Trophoblast cell (in vitro differentiated cells and primary cell): ENCODE results near the gene SEMA4C.
A peak's percentile ranks its signal among the peaks of the same experiment; 100 is the strongest.

Experiments
- DNase-seq, 2 donors: peaks; one replicate each; pipeline ENCODE4 v3.0.0-alpha.2; 2016
- H2AFZ ChIP-seq: 2 replicates; pipeline ENCODE4 v1.6.1; 2013; ENCODE audit warnings: low read length, moderate library complexity, mild to moderate bottlenecking; ENCODE audit not compliant: insufficient read depth, poor library complexity
- H2AK5ac ChIP-seq: 2 replicates; pipeline ENCODE4 v1.6.1; 2013; ENCODE audit warnings: mild to moderate bottlenecking, low read length
- H2BK120ac ChIP-seq: 2 replicates; pipeline ENCODE4 v1.6.1; 2013; ENCODE audit warnings: low read length, mild to moderate bottlenecking, moderate library complexity; ENCODE audit not compliant: insufficient read depth, poor library complexity
- H2BK12ac ChIP-seq: 2 replicates; pipeline ENCODE4 v1.6.1; 2013; ENCODE audit warnings: mild to moderate bottlenecking, low read length, moderate library complexity
- H2BK5ac ChIP-seq: 2 replicates; pipeline ENCODE4 v1.6.1; 2013; ENCODE audit warnings: low read length, low read depth, moderate library complexity, mild to moderate bottlenecking; ENCODE audit not compliant: poor library complexity
- H3K14ac ChIP-seq: 2 replicates; pipeline ENCODE4 v1.6.1; 2013; ENCODE audit warnings: mild to moderate bottlenecking, low read length
- H3K18ac ChIP-seq: 2 replicates; pipeline ENCODE4 v1.6.1; 2013; ENCODE audit warnings: mild to moderate bottlenecking, low read length
- H3K23ac ChIP-seq: 2 replicates; pipeline ENCODE4 v1.6.1; 2013; ENCODE audit warnings: low read length
- H3K27ac ChIP-seq: 2 replicates; pipeline ENCODE4 v1.5.1; 2013; ENCODE audit warnings: low read depth, mild to moderate bottlenecking, inconsistent platforms, low read length, moderate library complexity
- H3K27me3 ChIP-seq: 2 replicates; pipeline ENCODE4 v1.6.1; 2013; ENCODE audit warnings: inconsistent platforms, mild to moderate bottlenecking, low read length, moderate library complexity; ENCODE audit not compliant: insufficient read depth
- H3K36me3 ChIP-seq, 2 experiments: 1 replicate in 1 of 2; 2 replicates in 1 of 2; pipeline ENCODE4 v1.6.1; 2013; ENCODE audit warnings: low read length in 2 of 2, mild to moderate bottlenecking in 2 of 2, moderate library complexity in 1 of 2; ENCODE audit not compliant: insufficient read depth in 2 of 2, control insufficient read depth in 1 of 2
- H3K4ac ChIP-seq: 2 replicates; pipeline ENCODE4 v1.6.1; 2013; ENCODE audit warnings: low read depth, mild to moderate bottlenecking, low read length, moderate library complexity
- H3K4me1 ChIP-seq, 2 experiments: 1 replicate in 1 of 2; 2 replicates in 1 of 2; pipeline ENCODE4 v1.6.1; 2013; ENCODE audit warnings: low read length in 2 of 2, mild to moderate bottlenecking in 2 of 2, moderate library complexity in 1 of 2; ENCODE audit not compliant: insufficient read depth in 2 of 2, control insufficient read depth in 1 of 2
- H3K4me2 ChIP-seq: 2 replicates; pipeline ENCODE4 v1.6.1; 2013; ENCODE audit warnings: inconsistent platforms, mild to moderate bottlenecking, low read length, moderate library complexity
- H3K4me3 ChIP-seq: 2 replicates; pipeline ENCODE4 v1.5.1; 2013; ENCODE audit warnings: mild to moderate bottlenecking, low read depth, low read length, inconsistent platforms
- H3K79me1 ChIP-seq: one replicate; pipeline ENCODE4 v1.6.1; 2013; ENCODE audit warnings: low read length
- H3K79me2 ChIP-seq: 2 replicates; pipeline ENCODE4 v1.6.1; 2013; ENCODE audit warnings: low read length, mild to moderate bottlenecking; ENCODE audit not compliant: control insufficient read depth, insufficient read depth, poor library complexity
- H3K9ac ChIP-seq: 2 replicates; pipeline ENCODE4 v1.6.1; 2013; ENCODE audit warnings: mild to moderate bottlenecking, low read length
- H3K9me3 ChIP-seq: 2 replicates; pipeline ENCODE4 v1.6.1; 2013; ENCODE audit warnings: low read depth, mild to moderate bottlenecking, control low read depth, inconsistent platforms, low read length; ENCODE audit not compliant: insufficient read depth
- H4K12ac ChIP-seq: 2 replicates; pipeline ENCODE4 v1.6.1; 2013; ENCODE audit warnings: low read depth, mild to moderate bottlenecking, low read length, moderate library complexity
- H4K8ac ChIP-seq: 2 replicates; pipeline ENCODE4 v1.6.1; 2013; ENCODE audit warnings: low read depth, mild to moderate bottlenecking, low read length, moderate library complexity
- H4K91ac ChIP-seq: one replicate; pipeline ENCODE4 v1.6.1; 2013; ENCODE audit warnings: low read depth, mild to moderate bottlenecking, low read length, moderate library complexity
- WGBS: extraction: QIAGEN DNeasy Blood & Tissue Kit; methylation state at CpG from one replicate; pipeline ENCODE4 v1.1.7; 2013; ENCODE audit warnings: missing lambda C conversion rate; ENCODE audit not compliant: insufficient read length, insufficient coverage; ENCODE audit errors: extremely low coverage; 5-methylcytosine and 5-hydroxymethylcytosine counted together

The SEMA4C gene

GRCh38 chr2:96819128-96819875, 50.6 kb downstream of the SEMA4C start:
- Histone ChIP-seq H2BK5ac (no peak overlapping the region), H3K9me3 (no peaks in the 10 kb centered on the region), H4K91ac (no peak overlapping the region), H3K36me3 (peaks cover 8 to 14% of the 10 kb centered on the region in 2 experiments), H2AK5ac (no peak overlapping the region), H3K4me3 (no peak overlapping the region), H3K27me3 (no peaks in the 10 kb centered on the region), H3K79me1 (peaks cover 2% of the 10 kb centered on the region), H3K14ac (no peak overlapping the region), H3K23ac (no peak overlapping the region), H2BK120ac (no peak overlapping the region), H3K4ac (no peak overlapping the region), H3K4me1 (peaks cover 14 to 19% of the 10 kb centered on the region in 2 experiments), H4K12ac (no peak overlapping the region), H4K8ac (no peak overlapping the region), H3K4me2 (peak overlapping the region; percentile 1), H3K27ac (no peak overlapping the region), H2AFZ (no peak overlapping the region), H3K79me2 (peaks cover 2% of the 10 kb centered on the region), H3K18ac (no peak overlapping the region), H2BK12ac (no peak overlapping the region), H3K9ac (no peak overlapping the region)
- peak; percentile 86 to 90 for DNase-seq
- no CpG with 5 or more reads among the region's 10 CpGs for WGBS

- Histone ChIP-seq H3K18ac (no peak overlapping the region), H4K91ac (no peak overlapping the region), H3K9ac (no peak overlapping the region), H3K4me1 (peaks cover 14 to 19% of the 10 kb centered on the region in 2 experiments), H4K8ac (no peak overlapping the region), H2AFZ (no peak overlapping the region), H3K79me1 (peaks cover 2% of the 10 kb centered on the region), H2BK5ac (no peak overlapping the region), H2BK12ac (no peak overlapping the region), H3K4me3 (no peak overlapping the region), H2AK5ac (no peak overlapping the region), H2BK120ac (no peak overlapping the region), H4K12ac (no peak overlapping the region), H3K23ac (no peak overlapping the region), H3K9me3 (no peaks in the 10 kb centered on the region), H3K36me3 (peaks cover 3 to 7% of the 10 kb centered on the region in 2 experiments), H3K27ac (no peak overlapping the region), H3K4ac (no peak overlapping the region), H3K14ac (no peak overlapping the region), H3K79me2 (peaks cover 2% of the 10 kb centered on the region), H3K27me3 (no peaks in the 10 kb centered on the region), H3K4me2 (peak overlapping the region; percentile 92)
- no peak for DNase-seq
- WGBS: no CpG with 5 or more reads among the region's 8 CpGs
These were observed 52.0 kb downstream of the SEMA4C start for GRCh38 chr2:96817882-96818281.

- Histone ChIP-seq H2BK12ac (no peak overlapping the region), H3K27me3 (no peaks in the 10 kb centered on the region), H3K23ac (peak overlapping the region; percentile 29), H3K4me1 (peaks cover 14 to 19% of the 10 kb centered on the region in 2 experiments), H3K27ac (peak overlapping the region; percentile 29), H2BK120ac (no peak overlapping the region), H3K14ac (peak overlapping the region; percentile 5), H4K12ac (no peak overlapping the region), H3K9me3 (no peaks in the 10 kb centered on the region), H3K4ac (peak overlapping the region; percentile 14), H3K4me2 (peak overlapping the region; percentile 92), H3K4me3 (peak overlapping the region; percentile 91), H3K36me3 (peaks cover 2 to 6% of the 10 kb centered on the region in 2 experiments), H2BK5ac (no peak overlapping the region), H4K8ac (no peak overlapping the region), H3K79me1 (peaks cover 2% of the 10 kb centered on the region), H2AK5ac (no peak overlapping the region), H3K18ac (peak overlapping the region; percentile 33), H3K79me2 (peaks cover 2% of the 10 kb centered on the region), H4K91ac (no peak overlapping the region), H2AFZ (peak overlapping the region; percentile 92), H3K9ac (peak overlapping the region; percentile 45)
- no peak for DNase-seq
- no CpG with 5 or more reads among the region's 89 CpGs for WGBS
These were observed 52.8 kb downstream of the SEMA4C start for GRCh38 chr2:96816836-96817702.

- Histone ChIP-seq H3K4me2 (peak within 1 kb of the TSS; percentile 92), H3K23ac (no peak within 1 kb of the TSS), H3K27me3 (no peaks in the 10 kb centered on the region), H2AK5ac (no peak within 1 kb of the TSS), H4K8ac (peak within 1 kb of the TSS; percentile 95), H4K12ac (peak within 1 kb of the TSS; percentile 70), H3K4me1 (peaks cover 14 to 19% of the 10 kb centered on the region in 2 experiments), H2BK12ac (peak within 1 kb of the TSS; percentile 12), H2BK5ac (peak within 1 kb of the TSS; percentile 63), H2BK120ac (peak within 1 kb of the TSS; percentile 61), H4K91ac (peak within 1 kb of the TSS; percentile 85), H2AFZ (peak within 1 kb of the TSS; percentile 92), H3K18ac (peak within 1 kb of the TSS; percentile 85), H3K36me3 (peaks cover 3 to 6% of the 10 kb centered on the region in 2 experiments), H3K79me2 (peaks cover 2% of the 10 kb centered on the region), H3K9ac (peak within 1 kb of the TSS; percentile 14), H3K79me1 (peaks cover 2% of the 10 kb centered on the region), H3K9me3 (no peaks in the 10 kb centered on the region), H3K27ac (peak within 1 kb of the TSS; percentile 88), H3K4ac (peak within 1 kb of the TSS; percentile 80), H3K4me3 (peak within 1 kb of the TSS; percentile 91), H3K14ac (peak within 1 kb of the TSS; percentile 65)
- peak; percentile 94 to 97 for DNase-seq
- no CpG with 5 or more reads among the region's 103 CpGs for WGBS
These were observed 53.6 kb downstream of the SEMA4C start, which contains the start of gene CNNM3 for GRCh38 chr2:96816127-96816835. CNNM3 (plus strand) TSS chr2:96816268; CDS start chr2:96816278, 10 bp downstream.
